Esophagus squamous epithelium (tissue), 5 donors: ENCODE measurements around the gene HOXC9. TPM values are rescaled to one million over a fixed set of nuclear protein-coding genes. Genes with fewer than 3 reads are reported as not detected.

Experiments
- DNase-seq: peaks from one replicate; lab custom pipeline; 2025; lab: John Stamatoyannopoulos, UW
- H3K27ac ChIP-seq, 4 donors: fragments of 200-600 bp; sonication (generic); one replicate each; pipeline ENCODE4 v1.5.1; 2016 to 2019; ENCODE audit warnings: mild to moderate bottlenecking in 1 of 4
- H3K27me3 ChIP-seq, 4 donors: fragments of 200-600 bp; sonication (generic); 1 replicate in 3 of 4; 2 replicates in 1 of 4; pipeline versions ENCODE4 v1.5.1 to v1.6.0; 2017 to 2021; ENCODE audit warnings: antibody characterized with exemption in 1 of 4
- H3K36me3 ChIP-seq, 3 donors: fragments of 200-600 bp; sonication (generic); one replicate each; pipeline ENCODE4 v1.5.1; 2016 to 2019
- H3K4me1 ChIP-seq, 3 donors: fragments of 200-600 bp; sonication (generic); one replicate each; pipeline ENCODE4 v1.5.1; 2017 to 2019
- H3K4me3 ChIP-seq, 4 donors: fragments of 200-600 bp; sonication (generic); 1 replicate in 3 of 4; 2 replicates in 1 of 4; pipeline ENCODE4 v1.5.1; 2016 to 2019; ENCODE audit warnings: mild to moderate bottlenecking in 2 of 4, moderate library complexity in 1 of 4
- H3K9me3 ChIP-seq, 3 donors: fragments of 200-600 bp; sonication (generic); one replicate each; pipeline ENCODE4 v1.5.1; 2016 to 2019
- CTCF ChIP-seq, 6 experiments: fragments of 450-650 bp in 4 of 6; fragments of 200-600 bp in 2 of 6; sonication (generic) in 2 of 6; IDR thresholded peaks; one replicate each; pipeline ENCODE4 v1.5.1; 2016 to 2019; ENCODE audit warnings: antibody characterized with exemption in 6 of 6, mild to moderate bottlenecking in 4 of 6, moderate library complexity in 4 of 6
- POLR2A ChIP-seq, 4 donors: fragments of 450-650 bp; IDR thresholded peaks; one replicate each; pipeline ENCODE4 v1.6.1; 2017; ENCODE audit warnings: antibody characterized with exemption in 4 of 4, mild to moderate bottlenecking in 4 of 4, moderate library complexity in 3 of 4
- WGBS, 2 donors: methylation state at CpG; one replicate each; pipeline ENCODE4 v1.1.5; 2018; 5-methylcytosine and 5-hydroxymethylcytosine counted together
- intact Hi-C: fragments of 100-400 bp; cut with DNase I; formaldehyde crosslinking; loops from one replicate; pipeline ENCODE4 v1.15.0; 2022
- total RNA-seq, 4 donors: library from RNA; depleted of rRNA; stranded (reverse); fragments of >200 nt; gene quantifications; one replicate each; pipeline ENCODE4 v1.1.0, GENCODE V29; 2016
- donor health status: DM: yes; HTN: yes; CAD: no.

Gene HOXC9
- total RNA-seq, 4 donors from 2014 or later, result 1.5 TPM; not detected in 3

GRCh38 chr12:53955036-53955775 lies 44.8 kb upstream of the HOXC9 start:
- intact Hi-C loops, result no loop called here
- H3K36me3 ChIP-seq, result no peaks in the 10 kb centered on the region
- 4 to 15% methylated on average over 6 to 20 of the region's 86 CpGs for WGBS, 2 donors
- TF ChIP-seq CTCF (IDR thresholded peaks at IDR 0.05), result no peak
- no peak for TF ChIP-seq POLR2A (IDR thresholded peaks at IDR 0.05)
- H3K27ac ChIP-seq, result no peak overlapping the region
- H3K27me3 ChIP-seq, result peaks cover 50 to 100% (median 78%) of the 10 kb centered on the region in 4 donors
- DNase-seq, result no peak
- H3K4me1 ChIP-seq, result peaks cover 5 to 48% (median 5%) of the 10 kb centered on the region in 3 donors
- no peaks in the 10 kb centered on the region for H3K9me3 ChIP-seq
- H3K4me3 ChIP-seq, result no peak overlapping the region

- DNase-seq, result no peak
- Histone ChIP-seq H3K9me3 (no peaks in the 10 kb centered on the region), H3K4me3 (no peak overlapping the region), H3K36me3 (no peaks in the 10 kb centered on the region), H3K27me3 (peaks cover 46 to 100% (median 79%) of the 10 kb centered on the region in 4 donors), H3K4me1 (peaks cover 5 to 54% (median 8%) of the 10 kb centered on the region in 3 donors), H3K27ac (no peak overlapping the region)
- TF ChIP-seq CTCF (IDR thresholded peaks at IDR 0.05), result no peak
- TF ChIP-seq POLR2A (IDR thresholded peaks at IDR 0.05), result no peak
- 9% methylated on average over 9 to 10 of the region's 10 CpGs for WGBS, 2 donors
- intact Hi-C loops, result no loop called here
Measured at GRCh38 chr12:53955776-53956250, 44.1 kb upstream of the HOXC9 start.

GRCh38 chr12:53956251-53956887 lies 43.6 kb upstream of the HOXC9 start:
- intact Hi-C loops, result no loop called here
- no peak overlapping the region for H3K4me3 ChIP-seq
- peaks cover 5 to 55% (median 11%) of the 10 kb centered on the region in 3 donors for H3K4me1 ChIP-seq
- no peaks in the 10 kb centered on the region for H3K9me3 ChIP-seq
- no peak overlapping the region for H3K27ac ChIP-seq
- WGBS, 2 donors, result 12 to 14% methylated on average over 10 to 21 of the region's 25 CpGs
- TF ChIP-seq POLR2A (IDR thresholded peaks at IDR 0.05) (no peak), CTCF (IDR thresholded peaks at IDR 0.05) (no peak)
- H3K27me3 ChIP-seq, result peaks cover 43 to 100% (median 79%) of the 10 kb centered on the region in 4 donors
- no peak for DNase-seq
- H3K36me3 ChIP-seq, result no peaks in the 10 kb centered on the region

- Histone ChIP-seq H3K27ac (no peak overlapping the region), H3K27me3 (peaks cover 41 to 100% (median 78%) of the 10 kb centered on the region in 4 donors), H3K4me3 (no peak overlapping the region), H3K4me1 (peaks cover 5 to 53% (median 11%) of the 10 kb centered on the region in 3 donors), H3K36me3 (no peaks in the 10 kb centered on the region), H3K9me3 (no peaks in the 10 kb centered on the region)
- TF ChIP-seq POLR2A (IDR thresholded peaks at IDR 0.05), result no peak
- TF ChIP-seq CTCF (IDR thresholded peaks at IDR 0.05), result no peak
- intact Hi-C loops, result no loop called here
- no peak for DNase-seq
- 5 to 14% methylated on average over 4 of the region's 11 CpGs for WGBS, 2 donors
Measured at GRCh38 chr12:53956914-53957536, 42.9 kb upstream of the HOXC9 start.
